Peyer's patch (tissue), 4 donors: ENCODE data around the gene EHD1. TPM values are rescaled to one million over a fixed set of nuclear protein-coding genes. Genes with fewer than 3 reads are reported as not detected.

Experiments
- DNase-seq, 3 donors: peaks; one replicate each; pipeline ENCODE4 v3.0.0-alpha.2; 2017 to 2019
- H3K27ac ChIP-seq, 4 donors: fragments of 200-600 bp; sonication (generic); one replicate each; pipeline ENCODE4 v1.5.1; 2016 to 2019
- H3K27me3 ChIP-seq, 2 donors: fragments of 200-600 bp; sonication (generic); one replicate each; pipeline ENCODE4 v1.5.1; 2019
- H3K36me3 ChIP-seq, 3 donors: fragments of 200-600 bp; sonication (generic); one replicate each; pipeline ENCODE4 v1.5.1; 2016 to 2019
- H3K4me1 ChIP-seq, 4 donors: fragments of 200-600 bp; sonication (generic); one replicate each; pipeline ENCODE4 v1.5.1; 2016 to 2019
- H3K4me3 ChIP-seq, 4 donors: fragments of 200-600 bp; sonication (generic); 1 replicate in 3 of 4; 2 replicates in 1 of 4; pipeline ENCODE4 v1.5.1; 2016 to 2019; ENCODE audit warnings: mild to moderate bottlenecking in 1 of 4
- H3K9me3 ChIP-seq, 4 donors: fragments of 200-600 bp; sonication (generic); one replicate each; pipeline ENCODE4 v1.5.1; 2016 to 2019; ENCODE audit warnings: mild to moderate bottlenecking in 1 of 4
- CTCF ChIP-seq, 6 experiments: fragments of 450-650 bp in 4 of 6; fragments of 200-600 bp in 2 of 6; sonication (generic) in 1 of 6; IDR thresholded peaks; one replicate each; pipeline ENCODE4 v1.5.1; 2017 to 2019; ENCODE audit warnings: antibody characterized with exemption in 6 of 6, mild to moderate bottlenecking in 3 of 6, moderate library complexity in 1 of 6
- POLR2A ChIP-seq, 2 donors: fragments of 450-650 bp; IDR thresholded peaks; one replicate each; pipeline ENCODE4 v1.5.1; 2017; ENCODE audit warnings: antibody characterized with exemption in 2 of 2, mild to moderate bottlenecking in 2 of 2, moderate library complexity in 2 of 2
- total RNA-seq, 4 donors: library from RNA; depleted of rRNA; stranded (reverse); fragments of >200 nt; gene quantifications; one replicate each; pipeline ENCODE4 v1.1.0, GENCODE V29; 2016

The EHD1 gene
- total RNA-seq, 4 donors from 2014 or later, result 56.2 to 185 (median 98.6) TPM

GRCh38 chr11:64842851-64843685 is 35.4 kb downstream of the EHD1 start:
- DNase-seq, result peak in 2 of 3 donors; percentile 88 to 91
- H3K4me1 ChIP-seq, result peaks cover 3 to 30% (median 8%) of the 10 kb centered on the region in 4 donors
- H3K4me3 ChIP-seq, result peak overlapping the region in 3 of 4 donors; percentile 64 to 76 (median 73)
- no peaks in the 10 kb centered on the region for H3K9me3 ChIP-seq
- H3K27ac ChIP-seq, result peak overlapping the region in 3 of 4 donors; percentile 85 to 96 (median 88)
- no peaks in the 10 kb centered on the region for H3K27me3 ChIP-seq
- peaks cover 0 to 21% (median 0%) of the 10 kb centered on the region in 3 donors for H3K36me3 ChIP-seq
- no peak for TF ChIP-seq POLR2A (IDR thresholded peaks at IDR 0.05)
- peak in 1 of 6 experiments; percentile 18 for TF ChIP-seq CTCF (IDR thresholded peaks at IDR 0.05)

- peaks cover 0 to 24% (median 4%) of the 10 kb centered on the region in 4 donors for H3K4me1 ChIP-seq
- DNase-seq, result no peak
- H3K4me3 ChIP-seq, result peak overlapping the region in 2 of 4 donors; percentile 73 to 76
These were observed 36.1 kb downstream of the EHD1 start for GRCh38 chr11:64842366-64842759.

GRCh38 chr11:64841592-64842365 is 36.6 kb downstream of the EHD1 start:
- no peak overlapping the region for H3K4me3 ChIP-seq
- H3K36me3 ChIP-seq, result peaks cover 0 to 27% (median 0%) of the 10 kb centered on the region in 3 donors
- no peak for DNase-seq

More at GRCh38 chr11:64842366-64842759, 36.1 kb downstream of the EHD1 start:
- Histone ChIP-seq H3K36me3 (peaks cover 0 to 27% (median 0%) of the 10 kb centered on the region in 3 donors), H3K27me3 (no peaks in the 10 kb centered on the region), H3K9me3 (no peaks in the 10 kb centered on the region), H3K27ac (peak overlapping the region in 3 of 4 donors; percentile 85 to 96 (median 88))
- TF ChIP-seq POLR2A (IDR thresholded peaks at IDR 0.05) (no peak), CTCF (IDR thresholded peaks at IDR 0.05) (no peak)

GRCh38 chr11:64839887-64840782 is 38.3 kb downstream of the EHD1 start:
- peak in 1 of 3 donors; percentile 60 for DNase-seq
- Histone ChIP-seq H3K27me3 (no peaks in the 10 kb centered on the region), H3K9me3 (no peaks in the 10 kb centered on the region)

More at GRCh38 chr11:64841592-64842365, 36.6 kb downstream of the EHD1 start:
- no peaks in the 10 kb centered on the region for H3K9me3 ChIP-seq
- H3K4me1 ChIP-seq, result peaks cover 0 to 18% (median 3%) of the 10 kb centered on the region in 4 donors
- H3K27ac ChIP-seq, result no peak overlapping the region
- no peaks in the 10 kb centered on the region for H3K27me3 ChIP-seq
- TF ChIP-seq CTCF (IDR thresholded peaks at IDR 0.05) (no peak), POLR2A (IDR thresholded peaks at IDR 0.05) (no peak)

More at GRCh38 chr11:64839887-64840782, 38.3 kb downstream of the EHD1 start:
- H3K4me3 ChIP-seq, result no peak overlapping the region
- H3K4me1 ChIP-seq, result peaks cover 0 to 17% (median 2%) of the 10 kb centered on the region in 4 donors
- peaks cover 0 to 40% (median 0%) of the 10 kb centered on the region in 3 donors for H3K36me3 ChIP-seq
- TF ChIP-seq POLR2A (IDR thresholded peaks at IDR 0.05) (no peak), CTCF (IDR thresholded peaks at IDR 0.05) (no peak)
- H3K27ac ChIP-seq, result no peak overlapping the region
